HS-27A (cell line): ENCODE results near the gene DKC1.

Source experiments
- DNase-seq: peaks from one replicate; pipeline ENCODE4 v3.0.0-alpha.2; 2012; ENCODE audit warnings: low read depth, missing footprints

DKC1 gene

DNA sequence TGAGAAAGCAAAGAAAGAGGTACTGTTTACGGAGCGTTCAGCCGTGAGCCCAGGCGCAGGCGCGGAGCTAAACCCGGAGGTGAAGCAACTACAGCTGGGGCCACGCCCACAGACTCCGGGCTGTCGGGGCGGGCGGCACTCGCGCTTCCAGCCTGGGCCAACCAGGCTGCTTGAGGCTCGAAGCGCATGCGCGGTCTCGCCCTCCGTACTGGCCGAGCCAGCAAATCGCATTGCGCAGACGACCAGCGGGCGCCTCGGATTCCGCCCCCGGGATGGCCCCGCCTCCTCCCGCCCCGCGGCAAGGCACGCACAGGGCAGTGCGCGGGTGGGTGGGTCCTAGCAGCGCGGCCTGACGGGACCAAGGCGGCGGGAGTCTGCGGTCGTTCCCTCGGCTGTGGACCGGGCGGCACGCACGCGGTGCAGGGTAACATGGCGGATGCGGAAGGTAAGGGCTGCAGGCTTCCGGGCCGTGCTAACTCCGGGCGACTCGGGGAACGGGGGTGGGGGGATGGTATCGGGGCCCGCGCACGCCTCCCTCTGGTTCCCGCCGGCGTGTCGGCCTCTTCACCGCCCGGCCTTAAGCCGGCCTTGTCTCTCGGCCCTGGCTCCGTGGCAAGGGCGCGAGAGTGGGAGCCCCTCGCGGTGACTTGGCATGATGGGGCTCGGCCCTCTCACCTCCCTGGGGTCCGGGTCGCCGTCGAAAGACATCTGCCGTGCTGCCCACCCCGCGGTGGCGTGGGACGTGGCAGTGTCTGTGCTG lies at the start of gene DKC1:
TSS of gene DKC1 (plus strand) at position 328 of the 760 bp plus-strand sequence. CDS start at position 430, 102 bp downstream.
- DNase-seq, result peak; percentile 82

DNA sequence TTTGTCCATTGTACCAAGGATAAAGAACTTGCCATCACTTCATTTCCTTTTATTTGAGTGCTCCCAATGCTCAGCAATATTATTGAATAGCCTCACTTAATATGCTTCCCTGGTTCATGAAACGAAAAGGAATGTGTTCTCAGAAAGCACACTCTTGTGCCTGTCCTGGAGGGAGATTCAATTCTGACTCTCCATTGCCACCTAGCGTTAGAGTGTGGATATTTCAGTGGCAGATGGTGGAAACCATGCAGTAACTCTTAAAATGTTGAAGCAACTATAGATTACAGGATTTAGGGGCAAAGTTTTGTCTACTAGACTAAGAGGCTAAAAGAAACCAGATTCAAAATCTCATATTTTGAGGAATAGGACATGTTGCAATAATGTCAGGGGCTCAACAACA lies 47.7 kb upstream of the DKC1 start:
- DNase-seq, result no peak

DNA sequence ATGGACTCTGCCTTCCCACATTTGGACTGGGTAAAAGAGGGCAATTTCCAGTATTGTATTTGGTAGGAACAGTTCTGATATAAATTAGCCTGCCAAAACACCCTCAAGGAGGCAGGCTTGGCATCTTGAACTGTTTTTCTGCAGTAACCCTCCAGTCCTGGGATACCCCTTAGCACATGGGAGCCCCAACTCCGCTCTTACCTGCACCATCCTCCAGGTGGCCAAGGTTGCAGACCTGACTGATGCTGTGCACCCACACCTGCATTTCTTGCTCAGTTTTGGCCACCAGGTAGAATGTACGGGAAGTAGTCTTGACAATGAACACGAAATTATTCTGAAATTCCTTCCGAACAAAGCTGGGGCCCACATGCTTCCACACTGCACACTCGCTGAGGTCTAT lies 46.8 kb upstream of the DKC1 start:
- no peak for DNase-seq

DNA sequence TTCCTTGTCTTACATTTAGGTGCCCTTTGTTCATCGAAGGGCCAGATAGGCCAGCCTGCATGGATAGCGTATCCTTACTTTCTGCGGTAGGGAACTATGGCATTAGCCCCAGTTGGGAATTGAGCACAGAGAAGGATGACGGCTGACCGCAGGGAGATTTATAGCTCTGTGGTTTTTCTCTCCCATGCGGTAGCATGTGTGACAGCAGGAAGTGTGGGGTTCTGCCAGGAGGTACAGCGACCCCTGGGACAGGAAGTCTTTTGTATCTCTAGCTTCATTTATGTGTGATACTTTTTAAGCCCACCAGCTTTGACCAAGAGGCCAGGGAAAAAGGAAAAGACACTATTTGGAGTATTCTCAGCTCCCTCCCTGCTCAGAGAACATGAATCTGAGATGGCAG lies 44.8 kb upstream of the DKC1 start:
- DNase-seq, result no peak

DNA sequence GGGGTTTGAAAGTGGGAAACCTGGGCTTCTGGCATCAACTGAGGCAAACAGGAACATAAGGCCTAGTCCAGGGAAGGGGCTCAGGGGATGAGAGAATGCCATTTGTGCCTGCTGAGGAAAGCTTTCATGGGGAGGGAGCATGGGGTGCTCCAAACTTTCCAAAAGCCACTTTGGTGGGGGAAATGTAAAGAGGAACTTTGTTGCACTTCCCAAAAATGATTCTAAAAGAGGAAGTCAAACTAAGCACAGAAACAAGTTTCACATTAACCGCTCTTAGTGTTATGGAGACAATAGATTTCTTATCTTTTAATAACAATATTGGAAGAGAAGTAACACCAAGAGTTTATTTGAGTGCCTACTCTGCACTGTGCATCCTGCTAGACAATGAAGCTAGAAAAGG lies 44.0 kb upstream of the DKC1 start:
- no peak for DNase-seq

DNA sequence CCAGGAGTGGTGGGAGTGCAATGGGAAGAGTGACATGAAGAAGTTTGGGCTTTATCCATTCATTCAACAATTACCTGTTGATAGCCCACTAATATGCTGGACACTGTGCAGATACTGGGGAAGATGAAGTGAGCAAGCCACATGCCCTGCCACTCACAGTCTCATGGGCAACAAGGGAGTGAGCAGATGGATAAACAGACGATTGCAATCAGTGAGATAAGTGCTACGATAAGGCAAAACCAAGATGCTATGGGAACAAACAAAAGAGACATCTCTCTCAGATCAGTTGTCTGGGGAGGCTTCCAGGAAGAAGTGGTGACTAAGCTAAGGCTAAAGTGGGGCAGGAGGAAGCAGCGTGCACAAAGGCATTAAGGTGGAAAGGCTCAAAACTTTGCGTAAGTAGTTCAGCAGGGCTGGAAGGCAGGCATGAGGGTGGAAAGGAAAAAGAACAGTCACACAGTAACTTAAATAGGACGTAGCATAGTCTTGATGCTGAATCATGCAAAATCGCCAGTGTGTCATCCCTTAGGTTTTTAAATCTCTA lies 43.5 kb upstream of the DKC1 start:
- no peak for DNase-seq

DNA sequence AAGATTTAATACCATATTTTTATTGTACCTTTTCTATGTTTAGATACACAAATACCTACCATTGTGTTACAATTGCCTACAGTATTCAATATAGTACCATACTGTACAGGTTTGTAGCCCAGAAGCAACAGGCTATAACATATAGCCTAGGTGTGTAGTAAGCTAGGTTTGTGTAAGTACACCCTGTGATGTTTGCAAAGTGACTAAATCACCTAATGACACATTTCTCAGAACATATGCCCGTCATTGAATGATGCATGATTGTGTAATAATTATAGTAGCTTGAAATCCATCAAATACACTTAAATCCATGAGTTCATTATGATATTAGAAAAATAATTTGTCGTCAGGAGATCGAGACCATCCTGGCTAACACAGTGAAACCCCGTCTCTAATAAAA lies 42.6 kb upstream of the DKC1 start:
- DNase-seq, result no peak

DNA sequence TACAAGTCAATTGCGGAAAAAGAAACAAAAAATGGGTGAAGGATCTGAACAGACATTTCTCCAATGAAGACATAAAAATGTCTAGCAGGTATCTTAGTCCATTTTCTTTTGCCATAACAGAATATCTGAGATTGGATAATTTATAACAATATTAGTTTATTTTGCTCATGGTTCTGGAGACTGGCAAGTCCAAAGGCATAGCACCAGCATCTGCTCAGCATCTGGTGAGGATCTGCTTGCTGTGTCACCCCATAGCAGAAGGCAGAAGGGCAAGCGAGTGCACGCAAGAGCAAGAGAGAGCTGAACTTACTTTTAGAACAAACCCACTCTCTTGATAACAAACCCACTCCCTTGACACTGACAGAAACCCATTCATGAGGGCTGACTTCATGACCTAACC lies 41.5 kb upstream of the DKC1 start:
- DNase-seq, result no peak

DNA sequence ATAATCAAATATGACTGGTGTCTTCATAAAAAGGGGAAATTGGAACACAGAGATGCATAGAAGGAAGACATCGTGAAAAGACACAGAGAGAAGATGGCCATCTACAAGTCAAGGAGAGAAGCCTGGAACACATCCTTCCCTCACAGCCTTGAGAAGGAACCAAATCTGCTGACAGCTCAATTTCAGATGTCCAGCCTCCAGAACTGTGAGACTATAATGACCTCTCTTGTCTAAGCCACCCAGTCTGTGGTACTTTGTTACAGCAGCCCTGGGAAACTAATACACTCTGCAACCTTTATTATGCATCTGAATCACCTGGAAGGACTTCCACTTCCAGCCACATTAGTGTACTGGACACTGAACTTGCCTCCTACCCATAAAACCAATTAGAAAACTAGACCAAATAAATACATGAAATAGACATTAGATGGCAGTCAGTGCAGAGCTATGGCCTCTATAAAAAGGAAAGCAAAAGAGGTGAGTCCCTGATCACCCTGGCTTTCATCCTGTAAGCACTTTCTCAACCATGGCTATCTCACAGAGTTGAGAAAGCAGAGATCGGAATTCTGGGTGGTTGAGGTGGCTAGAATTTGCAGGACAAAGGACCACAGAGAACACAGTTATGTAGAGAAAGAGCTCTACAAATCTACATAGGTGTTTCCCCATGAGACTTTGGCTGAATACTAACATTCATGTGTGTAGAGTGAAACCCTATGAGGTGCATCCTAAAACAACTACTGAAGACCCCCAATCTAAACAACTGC lies 37.5 kb upstream of the DKC1 start:
- DNase-seq, result no peak

DNA sequence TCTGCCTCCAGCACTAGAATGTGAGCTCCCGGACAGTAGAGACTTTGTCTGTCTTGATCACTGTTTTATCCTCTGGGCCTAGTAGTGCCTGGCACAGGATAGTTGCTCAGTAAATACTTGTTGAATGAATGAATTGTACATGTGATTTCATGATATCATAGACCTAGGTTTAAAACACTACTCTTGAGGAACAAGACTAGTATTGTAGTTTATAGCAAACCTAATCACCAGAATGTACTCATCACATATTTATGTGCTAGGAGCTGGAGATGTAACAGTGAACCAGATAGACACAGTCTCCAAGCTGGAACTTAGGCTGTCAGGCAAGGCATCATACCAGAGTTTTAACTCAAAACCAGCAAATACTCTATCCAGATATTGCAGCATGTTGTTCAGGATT lies 35.2 kb upstream of the DKC1 start:
- DNase-seq, result no peak

DNA sequence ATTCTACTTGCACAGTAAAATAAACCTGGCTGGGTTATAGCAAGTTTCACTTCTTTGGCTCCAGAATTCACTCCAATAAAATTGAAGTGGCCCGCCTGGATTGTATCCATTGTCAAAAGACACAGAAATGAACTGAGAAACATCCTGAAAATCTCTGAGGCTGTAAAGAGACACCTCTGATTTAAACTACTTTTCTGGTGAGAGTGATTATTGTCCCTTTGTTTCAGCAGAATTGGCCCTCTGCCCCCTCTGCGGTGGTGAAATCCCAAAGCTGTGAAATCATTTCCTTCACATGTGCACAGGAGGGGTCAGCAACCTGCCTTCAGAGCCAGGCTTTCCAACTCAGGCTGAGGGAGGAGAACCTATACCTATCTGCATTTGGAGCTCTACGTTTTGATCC lies 34.8 kb upstream of the DKC1 start:
- no peak for DNase-seq

DNA sequence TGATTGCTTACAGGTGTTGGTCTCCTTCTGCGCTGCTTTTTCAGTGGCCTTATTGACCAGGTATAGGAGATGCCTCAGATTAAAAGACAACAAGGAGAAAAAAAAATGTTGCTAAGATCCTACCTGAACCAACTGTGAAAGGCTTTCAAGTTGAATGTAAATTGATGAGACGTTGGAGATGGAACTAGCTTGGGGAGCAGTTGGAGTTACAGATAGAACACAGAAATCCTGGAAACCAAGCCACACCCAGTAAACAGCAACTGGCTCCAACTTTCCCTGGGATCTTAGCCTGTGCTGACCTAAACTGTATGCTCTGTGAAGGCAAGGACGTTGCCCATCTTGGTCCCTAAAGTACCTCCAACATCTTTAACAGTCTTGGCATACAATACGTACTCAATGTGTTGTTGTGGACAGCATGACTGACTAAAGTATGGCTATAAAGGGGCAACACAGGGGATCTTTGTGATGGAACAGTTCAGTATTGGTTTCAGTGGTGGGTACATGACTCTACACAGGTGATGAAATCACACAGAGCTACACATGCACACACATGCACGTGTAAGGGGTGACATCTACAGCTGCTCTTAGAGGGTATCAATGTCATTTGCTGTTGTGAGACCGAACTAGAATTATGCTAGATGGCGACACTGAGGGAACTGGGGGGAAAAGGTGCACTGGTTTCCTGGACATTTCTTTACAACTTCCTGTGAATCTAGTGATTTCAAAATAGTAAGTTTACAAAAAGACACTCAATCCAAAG lies 34.1 kb upstream of the DKC1 start:
- no peak for DNase-seq

DNA sequence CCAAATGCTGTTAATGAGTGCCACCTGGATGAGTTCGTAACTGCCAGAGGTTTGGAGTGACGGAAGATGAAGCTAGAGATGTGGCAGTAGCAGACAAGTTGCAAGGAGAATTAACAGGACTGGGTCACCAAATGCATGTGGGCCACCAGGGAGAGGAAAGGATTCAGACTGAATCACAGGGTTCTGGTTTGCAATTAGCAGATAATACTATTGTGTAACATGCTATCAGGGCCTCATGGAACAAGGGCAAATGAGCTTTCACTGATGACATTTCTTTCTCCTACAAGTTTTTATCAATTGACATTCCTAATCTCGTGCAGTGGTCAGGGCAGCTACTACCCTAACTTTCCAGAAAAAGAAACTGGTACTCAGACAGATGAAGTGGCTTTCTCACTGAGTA lies 33.2 kb upstream of the DKC1 start:
- DNase-seq, result no peak

DNA sequence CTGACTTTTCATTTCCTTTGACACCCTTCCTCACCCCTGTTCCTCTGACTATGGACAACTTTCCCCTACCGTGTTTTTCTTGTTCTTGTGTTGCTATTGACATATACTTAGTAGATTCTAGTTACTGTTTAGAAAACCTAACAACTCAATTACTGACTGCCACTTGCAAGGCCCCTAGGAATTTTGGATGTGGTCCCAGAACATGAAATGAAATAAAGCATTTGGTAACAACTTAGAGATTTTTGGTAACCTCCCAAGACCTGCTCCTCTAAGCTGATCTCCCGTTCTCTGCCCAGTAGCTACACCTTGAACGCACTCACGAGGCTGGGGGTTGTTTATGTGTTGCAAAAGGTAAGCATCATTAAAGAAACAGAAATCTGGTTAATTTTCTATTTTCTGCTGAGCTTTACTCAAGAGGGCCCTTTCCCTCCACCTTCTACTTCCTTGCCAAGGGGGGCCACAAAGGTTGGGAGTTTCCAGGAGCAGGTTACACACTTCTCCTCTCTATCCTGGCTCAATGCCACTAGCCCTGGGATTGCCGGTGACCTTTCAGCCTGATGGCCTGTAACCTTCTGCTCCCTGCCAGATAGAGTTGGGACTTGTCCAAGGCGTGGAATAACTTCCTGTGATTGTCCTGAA lies 32.3 kb upstream of the DKC1 start:
- DNase-seq, result no peak

DNA sequence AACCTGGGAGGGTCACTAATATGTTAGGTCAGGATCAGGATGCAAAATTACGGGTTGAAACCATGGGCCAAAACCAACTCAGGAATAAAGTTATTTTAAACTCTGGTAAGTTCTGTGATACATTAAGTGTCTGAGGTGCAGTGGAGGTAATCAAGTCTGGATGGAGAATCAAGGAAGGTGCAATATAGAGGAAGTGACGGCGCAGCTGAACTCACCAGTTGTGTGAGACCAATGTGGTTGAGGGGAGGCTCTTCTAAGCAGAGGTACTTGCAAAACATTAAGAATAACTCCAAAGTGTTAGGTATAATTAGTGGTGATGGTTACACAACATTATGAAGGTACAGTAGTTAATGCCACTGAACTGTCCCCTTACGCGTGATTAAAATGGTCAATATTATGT lies 31.5 kb upstream of the DKC1 start:
- DNase-seq, result no peak

DNA sequence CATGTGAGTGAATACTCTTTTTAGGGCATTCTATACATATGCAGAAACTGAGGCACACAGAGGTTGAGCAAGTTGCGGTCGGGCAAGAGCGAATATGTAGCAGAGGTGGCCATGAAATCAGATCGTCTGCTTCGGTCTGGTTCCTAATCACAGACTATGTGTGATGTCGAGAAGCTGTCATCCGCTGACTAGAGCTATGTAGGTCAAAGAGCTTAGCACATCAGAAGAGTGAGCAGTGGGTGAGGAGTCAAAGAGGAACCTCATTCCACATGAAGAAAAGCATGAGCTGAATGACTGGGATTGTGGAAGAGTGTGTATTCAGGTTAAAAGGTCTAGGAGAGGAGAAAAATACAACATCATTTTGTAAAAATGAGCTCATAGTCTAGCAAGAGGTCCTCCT lies 30.8 kb upstream of the DKC1 start:
- DNase-seq, result no peak

DNA sequence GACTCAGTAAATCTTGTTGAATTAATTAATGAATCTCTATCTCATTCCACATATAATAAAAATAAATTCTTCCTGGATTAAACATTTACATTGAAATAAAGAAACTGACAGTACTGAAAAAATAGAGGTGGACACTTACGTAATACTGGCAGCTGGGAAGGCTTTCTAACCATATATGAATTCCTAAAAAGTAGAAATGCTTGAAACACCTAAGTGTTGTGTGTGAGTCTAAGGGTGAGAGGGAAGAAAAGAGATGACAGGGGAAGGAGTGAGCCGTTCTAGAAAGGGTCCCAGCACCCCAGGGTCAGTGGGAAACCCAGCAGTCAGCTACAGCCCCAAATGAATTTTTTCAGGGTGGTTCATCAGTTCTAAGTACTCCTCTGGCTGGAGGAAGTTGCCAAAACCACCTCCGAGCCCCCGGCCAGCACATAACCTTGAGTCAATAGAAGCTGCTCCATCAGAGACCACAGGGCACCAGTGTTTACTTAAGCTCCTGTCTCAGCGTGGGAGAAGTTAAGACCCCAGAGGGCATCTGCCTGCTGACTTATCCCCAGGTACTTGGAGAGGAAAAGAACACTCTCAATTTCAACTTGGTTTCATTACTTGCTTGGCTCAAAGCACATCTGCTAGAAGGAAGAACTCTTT lies 30.1 kb upstream of the DKC1 start:
- DNase-seq, result no peak

DNA sequence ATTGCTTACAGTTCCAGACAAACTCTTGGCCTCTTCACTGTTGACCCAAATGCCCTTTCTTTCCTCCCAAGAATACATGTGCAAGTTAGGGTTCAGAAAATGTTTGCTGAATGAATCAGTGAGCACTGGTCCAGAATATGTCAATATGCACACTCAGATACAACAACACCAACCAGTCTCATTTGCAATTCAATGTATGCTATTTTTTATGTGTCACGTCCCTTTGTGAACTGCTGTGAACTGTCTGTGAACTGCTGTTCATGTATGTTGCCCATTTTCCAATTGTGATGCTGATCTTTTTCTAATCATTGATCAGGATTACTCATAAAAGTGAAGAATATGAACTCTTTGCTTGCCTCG lies 29.6 kb upstream of the DKC1 start:
- DNase-seq, result no peak

DNA sequence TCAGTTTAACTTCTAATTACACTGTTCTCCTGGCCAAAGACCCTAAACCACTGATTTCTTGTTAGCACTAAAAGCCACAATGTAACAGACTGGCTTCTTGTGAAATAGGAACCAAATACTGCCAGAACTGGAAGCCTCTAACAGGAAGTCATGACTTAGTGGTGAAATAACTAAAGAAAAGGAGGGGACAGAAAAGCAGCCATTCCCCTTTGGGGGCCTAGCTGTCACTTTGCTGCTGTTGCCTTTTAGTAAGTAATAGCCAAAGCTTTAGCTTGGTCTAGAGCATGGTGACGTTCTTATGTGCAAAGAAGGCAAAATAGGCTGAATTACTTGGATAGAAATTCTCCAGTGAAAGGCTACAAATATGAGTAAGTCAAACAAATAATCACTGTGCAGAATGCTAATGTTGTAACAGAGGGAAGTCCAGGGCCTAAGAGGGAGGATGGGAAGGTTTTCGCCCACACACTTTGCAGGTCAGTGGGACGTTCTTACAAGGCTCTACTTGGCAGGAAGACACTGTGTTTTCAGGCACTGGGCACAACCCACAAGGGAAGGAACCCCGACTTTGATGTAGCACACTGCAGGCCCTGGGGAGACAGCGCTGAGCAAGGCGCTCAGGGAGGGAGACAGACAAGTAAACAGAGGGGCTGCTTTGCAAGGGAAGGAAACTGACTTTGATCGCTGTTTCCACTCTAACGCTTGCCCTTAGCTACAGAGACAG lies 28.4 kb upstream of the DKC1 start:
- DNase-seq, result no peak

DNA sequence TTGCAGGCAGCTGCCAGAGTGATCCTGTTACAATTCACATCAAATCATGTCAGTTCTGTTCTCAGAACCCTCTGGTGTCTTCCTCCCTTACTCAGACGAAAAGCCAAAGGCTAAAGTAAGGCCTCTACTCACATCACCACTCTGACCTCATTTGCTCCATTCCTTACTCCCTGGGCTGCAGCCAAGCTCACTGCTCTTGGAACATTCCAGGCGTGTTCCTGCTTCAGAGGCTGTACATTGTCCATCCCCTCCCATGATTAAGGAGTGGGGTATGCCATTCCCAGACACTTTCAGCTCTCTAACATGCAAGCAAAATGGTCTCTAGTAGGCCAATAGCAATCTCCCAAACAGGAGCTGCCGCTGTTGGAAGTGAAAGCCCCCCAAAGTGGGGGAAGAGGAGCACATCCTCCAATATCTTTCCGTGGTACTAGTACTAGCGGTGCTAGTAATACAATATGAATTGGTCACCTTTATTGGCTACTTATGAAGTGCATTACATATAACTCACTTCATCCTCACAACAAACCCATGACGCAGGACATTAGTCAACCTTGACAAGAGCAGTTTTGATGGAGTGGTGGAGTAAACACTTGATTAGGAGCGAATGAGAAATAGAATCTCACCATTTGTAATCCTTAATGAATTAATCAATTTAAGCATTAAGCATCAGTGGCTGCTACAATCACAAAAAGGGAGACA lies 26.8 kb upstream of the DKC1 start:
- no peak for DNase-seq
